PC-3 (cell line): Measurements from ENCODE around the gene GRB14. TPM values are rescaled to one million over a fixed set of nuclear protein-coding genes. Genes with fewer than 3 reads are reported as not detected.

Experiments used
- ATAC-seq: fragments of 200-7000 bp; cut with Tn5 transposase; 2 replicates; pipeline ENCODE4 v1.9.1; 2020; ENCODE audit warnings: mild to moderate bottlenecking, moderate library complexity
- BruUV-seq: library from RNA; stranded (reverse); fragments of 400-500 nt; replicated peaks from 2 replicates; lab custom pipeline; 2021; lab: Mats Ljungman, UMichigan
- CTCF ChIA-PET: fragments of 300-600 bp; sonication (Branson Sonifier 250); formaldehyde crosslinking; loops from one replicate; lab custom pipeline; 2022; ENCODE audit warnings: antibody characterized with exemption; lab: Charles Lee
- POLR2A ChIA-PET: fragments of 300-600 bp; sonication (Branson Sonifier 250); formaldehyde crosslinking; loops from one replicate; lab custom pipeline; 2022; ENCODE audit warnings: antibody characterized with exemption; ENCODE audit not compliant: unreplicated experiment; lab: Charles Lee
- DNase-seq: peaks from one replicate; pipeline ENCODE4 v3.0.0-alpha.2; 2015
- H2AFZ ChIP-seq: fragments of 300-600 bp; sonication (generic); 2 replicates; pipeline ENCODE4 v1.6.0; 2016; ENCODE audit warnings: antibody characterized with exemption, low read length
- H3F3A ChIP-seq: fragments of 300-600 bp; sonication (generic); one replicate; pipeline ENCODE4 v1.6.0; 2017; ENCODE audit warnings: antibody characterized with exemption, low read length, control low read depth, mild to moderate bottlenecking; ENCODE audit not compliant: unreplicated experiment
- H3K27ac ChIP-seq: fragments of 300-600 bp; sonication (generic); 2 replicates; pipeline ENCODE4 v1.5.1; 2016; ENCODE audit warnings: mild to moderate bottlenecking, low read length
- H3K27me3 ChIP-seq: fragments of 300-600 bp; sonication (generic); 2 replicates; pipeline ENCODE4 v1.6.1; 2016; ENCODE audit warnings: low read length, mixed read lengths
- H3K36me3 ChIP-seq: fragments of 300-600 bp; sonication (generic); 2 replicates; pipeline ENCODE4 v1.6.1; 2016; ENCODE audit warnings: low read depth, mixed run types, low read length, mixed read lengths
- H3K4me1 ChIP-seq: fragments of 300-600 bp; sonication (generic); 2 replicates; pipeline ENCODE4 v1.5.1; 2016; ENCODE audit warnings: low read length; ENCODE audit not compliant: insufficient read depth
- H3K4me2 ChIP-seq: fragments of 300-600 bp; sonication (generic); 2 replicates; pipeline ENCODE4 v1.6.0; 2016; ENCODE audit warnings: low read length
- H3K4me3 ChIP-seq: fragments of 300-600 bp; sonication (generic); 2 replicates; pipeline ENCODE4 v1.5.1; 2016; ENCODE audit warnings: mild to moderate bottlenecking, low read length, mixed read lengths
- H3K79me2 ChIP-seq: fragments of 300-600 bp; sonication (generic); 2 replicates; pipeline ENCODE4 v1.6.1; 2017; ENCODE audit warnings: low read length, mixed read lengths
- H3K9ac ChIP-seq: fragments of 300-600 bp; sonication (generic); 2 replicates; pipeline ENCODE4 v1.6.0; 2016; ENCODE audit warnings: mild to moderate bottlenecking, low read length
- H3K9me2 ChIP-seq: fragments of 300-600 bp; sonication (generic); replicated peaks from 2 replicates; pipeline ENCODE4 v1.6.1; 2016; ENCODE audit warnings: mixed run types, low read length, mixed read lengths
- H3K9me3 ChIP-seq: fragments of 300-600 bp; sonication (generic); 2 replicates; pipeline ENCODE4 v1.6.1; 2016; ENCODE audit warnings: low read length, mixed read lengths
- H4K20me1 ChIP-seq: fragments of 300-600 bp; sonication (generic); 2 replicates; pipeline ENCODE4 v1.6.1; 2016; ENCODE audit warnings: low read length, mixed read lengths
- EZH2 ChIP-seq: fragments of 300-600 bp; sonication (generic); IDR thresholded peaks from one replicate; pipeline ENCODE4 v1.6.1; 2017; ENCODE audit warnings: antibody characterized with exemption, mild to moderate bottlenecking, low read length; ENCODE audit not compliant: unreplicated experiment
- EZH2phosphoT487 ChIP-seq: fragments of 300-600 bp; sonication (generic); IDR thresholded peaks from 2 replicates; pipeline ENCODE4 v1.6.1; 2018; ENCODE audit warnings: mild to moderate bottlenecking, antibody characterized with exemption, low read length, borderline replicate concordance
- intact Hi-C: fragments of 100-400 bp; cut with micrococcal nuclease; formaldehyde crosslinking; loops from 2 replicates; pipeline ENCODE4 v1.9.0; 2023
- total RNA-seq: library from RNA; depleted of rRNA; stranded (reverse); fragments of >200 nt; gene quantifications from 2 replicates; pipeline ENCODE4 v1.2.3, GENCODE V29; 2014
- TF ChIP-seq, protein P1 (sequence below): fragments of 300-600 bp; sonication (generic); conservative IDR thresholded peaks from 2 replicates; pipeline ENCODE4 v1.5.1; 2017; ENCODE audit warnings: antibody characterized with exemption, low read depth, mild to moderate bottlenecking, low read length

Gene GRB14
- total RNA-seq, 1 experiment from 2014 or later, result 0.84 TPM

DNA sequence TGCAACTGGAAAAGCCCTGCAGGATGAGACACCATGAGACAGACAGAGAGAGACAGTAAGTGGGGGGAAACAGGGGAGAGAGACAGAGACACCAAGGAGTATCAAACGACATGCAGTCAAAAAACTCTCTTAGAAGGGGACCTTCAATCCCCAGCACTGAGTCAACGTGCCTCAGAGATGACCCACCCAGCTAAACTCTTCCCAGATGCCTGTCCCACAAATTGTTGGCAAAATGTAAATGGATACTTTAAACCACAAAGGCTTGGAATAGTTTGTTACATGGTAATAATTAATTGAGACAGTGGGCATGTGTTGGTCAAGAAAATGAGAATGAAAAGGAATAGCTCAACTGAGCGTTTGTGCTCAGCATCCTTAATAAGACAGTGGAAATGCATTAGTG lies 98.3 kb downstream of the GRB14 start:
- H3K4me2 ChIP-seq, result peak overlapping the region; percentile 13
- ATAC-seq (no peak), DNase-seq (peak; percentile 47)
- H3K4me1 ChIP-seq, result peaks cover 15% of the 10 kb centered on the region
- H3F3A ChIP-seq, result no peaks in the 10 kb centered on the region
- no peaks in the 10 kb centered on the region for H3K9me2 ChIP-seq
- TF ChIP-seq, protein P1, sequence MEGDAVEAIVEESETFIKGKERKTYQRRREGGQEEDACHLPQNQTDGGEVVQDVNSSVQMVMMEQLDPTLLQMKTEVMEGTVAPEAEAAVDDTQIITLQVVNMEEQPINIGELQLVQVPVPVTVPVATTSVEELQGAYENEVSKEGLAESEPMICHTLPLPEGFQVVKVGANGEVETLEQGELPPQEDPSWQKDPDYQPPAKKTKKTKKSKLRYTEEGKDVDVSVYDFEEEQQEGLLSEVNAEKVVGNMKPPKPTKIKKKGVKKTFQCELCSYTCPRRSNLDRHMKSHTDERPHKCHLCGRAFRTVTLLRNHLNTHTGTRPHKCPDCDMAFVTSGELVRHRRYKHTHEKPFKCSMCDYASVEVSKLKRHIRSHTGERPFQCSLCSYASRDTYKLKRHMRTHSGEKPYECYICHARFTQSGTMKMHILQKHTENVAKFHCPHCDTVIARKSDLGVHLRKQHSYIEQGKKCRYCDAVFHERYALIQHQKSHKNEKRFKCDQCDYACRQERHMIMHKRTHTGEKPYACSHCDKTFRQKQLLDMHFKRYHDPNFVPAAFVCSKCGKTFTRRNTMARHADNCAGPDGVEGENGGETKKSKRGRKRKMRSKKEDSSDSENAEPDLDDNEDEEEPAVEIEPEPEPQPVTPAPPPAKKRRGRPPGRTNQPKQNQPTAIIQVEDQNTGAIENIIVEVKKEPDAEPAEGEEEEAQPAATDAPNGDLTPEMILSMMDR, result no peak
- TF ChIP-seq EZH2phosphoT487, result no peak
- no peak for TF ChIP-seq EZH2
- intact Hi-C loops, result no loop called here
- no peaks in the 10 kb centered on the region for H3K36me3 ChIP-seq
- peak overlapping the region; percentile 59 for H3K27ac ChIP-seq
- no TSS peak for BruUV-seq
- H2AFZ ChIP-seq, result no peak overlapping the region
- H3K9ac ChIP-seq, result no peak overlapping the region
- ChIA-PET CTCF (no interaction called here), POLR2A (no interaction called here)
- no peak overlapping the region for H3K4me3 ChIP-seq
- H3K9me3 ChIP-seq, result no peaks in the 10 kb centered on the region
- no peaks in the 10 kb centered on the region for H3K27me3 ChIP-seq
- no peaks in the 10 kb centered on the region for H3K79me2 ChIP-seq
- H4K20me1 ChIP-seq, result no peaks in the 10 kb centered on the region

DNA sequence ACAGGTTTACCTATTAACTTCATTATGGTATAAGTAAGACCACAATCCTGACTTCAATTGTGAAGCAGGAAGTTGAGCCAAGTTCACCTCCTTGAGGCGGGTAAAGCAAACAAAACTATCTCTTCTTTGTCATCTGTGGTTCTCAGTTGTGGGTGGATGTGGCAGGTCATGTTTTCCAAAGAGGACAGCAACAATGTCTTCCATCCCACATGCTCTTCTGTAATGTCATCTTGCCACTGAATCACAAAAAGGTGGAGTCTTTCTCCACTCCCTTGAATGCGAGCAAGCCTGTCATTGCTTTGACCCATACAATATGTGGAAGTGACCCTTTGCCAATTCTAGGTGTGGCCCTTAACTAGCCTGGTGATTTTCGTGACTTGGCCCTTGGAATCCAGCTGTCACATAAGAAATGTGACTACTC lies 98.7 kb downstream of the GRB14 start:
- Histone ChIP-seq H3F3A (no peaks in the 10 kb centered on the region), H3K79me2 (no peaks in the 10 kb centered on the region), H3K4me2 (peak overlapping the region; percentile 13), H4K20me1 (no peaks in the 10 kb centered on the region), H3K27me3 (no peaks in the 10 kb centered on the region), H3K36me3 (no peaks in the 10 kb centered on the region), H3K9me3 (no peaks in the 10 kb centered on the region), H3K4me1 (peaks cover 15% of the 10 kb centered on the region), H3K9ac (no peak overlapping the region), H3K9me2 (no peaks in the 10 kb centered on the region), H2AFZ (no peak overlapping the region), H3K27ac (peak overlapping the region; percentile 59), H3K4me3 (no peak overlapping the region)
- ATAC-seq (no peak; the same call in 1 of the 2 replicates), DNase-seq (peak; percentile 66)
- no TSS peak for BruUV-seq
- POLR2A ChIA-PET, result no interaction called here
- TF ChIP-seq, protein P1, result no peak
- TF ChIP-seq EZH2phosphoT487 (no peak), EZH2 (no peak)
- CTCF ChIA-PET, result no interaction called here
- intact Hi-C loops, result no loop called here

DNA sequence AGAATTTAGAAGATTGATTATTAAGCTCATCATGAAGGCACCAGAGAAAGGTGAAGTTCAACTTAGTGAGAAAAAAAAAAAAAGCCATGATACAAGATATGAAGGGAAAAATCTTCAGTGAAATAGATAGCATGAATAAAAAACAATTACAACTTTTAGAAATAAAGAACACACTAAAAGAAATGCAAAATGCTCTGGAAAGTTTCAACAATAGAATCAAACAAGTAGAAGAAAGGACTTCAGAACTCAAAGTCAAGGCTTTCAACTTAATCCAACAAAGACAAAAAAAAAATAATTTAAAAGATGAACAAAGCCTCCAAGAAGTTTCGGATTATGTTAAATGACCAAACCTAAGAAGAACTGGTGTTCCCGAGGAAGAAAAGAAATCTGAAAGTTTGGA lies 105.5 kb downstream of the GRB14 start:
- ATAC-seq (no peak), DNase-seq (no peak)
- TF ChIP-seq, protein P1, result no peak
- TF ChIP-seq EZH2phosphoT487 (no peak), EZH2 (no peak)
- BruUV-seq, result no TSS peak
- H3F3A ChIP-seq, result no peaks in the 10 kb centered on the region
- H3K27ac ChIP-seq, result no peak overlapping the region
- ChIA-PET CTCF (no interaction called here), POLR2A (no interaction called here)
- 0 out of 2 replicates have a peak, but pooled peaks cover 7% of the 10 kb centered on the region for H3K9me3 ChIP-seq
- H4K20me1 ChIP-seq, result no peaks in the 10 kb centered on the region
- H3K4me2 ChIP-seq, result no peak overlapping the region
- no peaks in the 10 kb centered on the region for H3K9me2 ChIP-seq
- no peaks in the 10 kb centered on the region for H3K79me2 ChIP-seq
- H3K27me3 ChIP-seq, result no peaks in the 10 kb centered on the region
- no peaks in the 10 kb centered on the region for H3K36me3 ChIP-seq
- H3K4me1 ChIP-seq, result peaks cover 20% of the 10 kb centered on the region
- H2AFZ ChIP-seq, result 0 out of 2 replicates have a peak overlapping the region, but pooled peaks have one; percentile 58
- H3K9ac ChIP-seq, result no peak overlapping the region
- intact Hi-C loops, result no loop called here
- H3K4me3 ChIP-seq, result no peak overlapping the region; the same call in 1 of the 2 replicates
